Stimulated activated CD8-positive, alpha-beta memory T cell treated with anti-CD3 and anti-CD28 coated beads, Interleukin-12 subunit alpha, Interleukin-12 subunit beta, amount 100 ng/mL, for 4 hours (primary cell): Measurements from ENCODE around the gene EXT2.

Source experiments
- DNase-seq: peaks from one replicate; pipeline ENCODE4 v3.0.0-alpha.2; 2020; ENCODE audit warnings: low read depth

The EXT2 gene

GRCh38 chr11:44203270-44204043 is 108.0 kb downstream of the EXT2 start:
- DNase-seq: no peak

GRCh38 chr11:44205352-44205751 is 109.9 kb downstream of the EXT2 start:
- DNase-seq: no peak

DNA sequence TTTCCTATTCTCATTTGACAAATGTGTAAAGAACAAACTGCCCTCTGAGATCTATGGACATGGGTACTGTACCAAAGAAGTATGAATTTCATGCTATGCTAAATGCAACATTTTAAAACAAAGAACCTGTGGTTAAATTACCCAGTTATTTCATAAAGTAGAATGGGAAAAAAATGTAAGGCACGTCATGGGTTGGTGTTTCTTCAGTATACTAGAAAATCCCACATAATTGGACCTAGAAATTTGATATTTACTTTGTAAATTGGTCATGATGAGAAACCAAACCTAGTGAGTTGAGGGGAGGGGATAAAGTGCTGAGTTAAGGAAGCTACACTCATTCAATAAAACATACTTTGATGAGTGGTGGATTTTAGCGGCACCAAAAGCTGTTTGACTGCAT is 110.4 kb downstream of the EXT2 start:
- no peak for DNase-seq

- no peak for DNase-seq
These were observed 111.8 kb downstream of the EXT2 start for GRCh38 chr11:44207292-44207691.

DNA sequence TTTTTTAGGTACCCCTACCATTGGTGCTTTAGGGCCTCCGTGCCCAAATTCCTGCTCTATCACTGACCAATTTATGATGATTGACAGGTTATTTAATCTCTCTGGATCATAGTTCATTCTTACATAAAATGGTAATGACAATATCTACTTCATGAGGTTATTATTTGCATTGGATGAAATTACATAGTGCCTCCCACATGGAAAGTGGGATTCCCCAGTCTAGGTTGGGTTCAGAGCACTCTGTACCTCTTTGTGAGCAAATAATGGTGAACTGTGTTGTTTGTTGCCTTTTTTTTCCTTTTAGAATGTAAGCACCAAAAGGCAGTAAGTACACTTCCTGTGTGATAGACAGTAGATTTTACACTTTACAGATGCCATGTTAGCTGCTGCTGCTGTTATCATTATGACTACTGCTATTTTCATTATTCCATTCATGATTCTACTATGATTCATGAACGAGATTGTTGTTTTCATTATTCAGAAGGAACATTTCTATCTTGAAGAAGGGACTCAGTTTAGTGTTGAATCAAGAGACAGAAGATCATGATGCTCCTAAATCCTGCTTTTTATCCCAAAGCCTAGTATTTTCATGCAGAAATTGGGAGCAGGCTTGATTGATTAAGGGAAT is 113.6 kb downstream of the EXT2 start:
- no peak for DNase-seq

GRCh38 chr11:44212128-44212527 is 116.7 kb downstream of the EXT2 start:
- DNase-seq: no peak

GRCh38 chr11:44213148-44213547 is 117.7 kb downstream of the EXT2 start:
- no peak for DNase-seq

GRCh38 chr11:44217432-44217831 is 122.0 kb downstream of the EXT2 start:
- no peak for DNase-seq

- no peak for DNase-seq
These were observed 124.6 kb downstream of the EXT2 start for GRCh38 chr11:44219830-44220796.

- no peak for DNase-seq
These were observed 126.0 kb downstream of the EXT2 start for GRCh38 chr11:44221456-44221855.

DNA sequence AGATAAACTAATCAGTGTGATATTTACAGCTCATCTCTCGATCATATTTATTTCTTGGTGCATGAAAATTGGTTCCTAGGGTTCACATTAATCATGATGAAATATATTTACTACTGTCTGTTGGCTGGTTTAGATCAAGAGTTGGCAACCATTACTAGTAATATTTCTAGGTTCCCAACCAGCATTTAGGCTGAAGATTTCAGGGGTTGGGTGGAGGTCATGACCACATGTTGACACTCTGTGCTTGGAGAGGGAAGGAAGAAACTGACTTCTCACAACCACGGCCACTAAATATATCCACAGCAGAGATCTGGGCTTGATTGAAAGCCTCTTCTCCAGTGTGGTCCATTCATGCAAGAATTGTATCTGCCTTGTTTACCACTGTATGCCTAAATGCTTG is 126.5 kb downstream of the EXT2 start:
- DNase-seq: no peak

DNA sequence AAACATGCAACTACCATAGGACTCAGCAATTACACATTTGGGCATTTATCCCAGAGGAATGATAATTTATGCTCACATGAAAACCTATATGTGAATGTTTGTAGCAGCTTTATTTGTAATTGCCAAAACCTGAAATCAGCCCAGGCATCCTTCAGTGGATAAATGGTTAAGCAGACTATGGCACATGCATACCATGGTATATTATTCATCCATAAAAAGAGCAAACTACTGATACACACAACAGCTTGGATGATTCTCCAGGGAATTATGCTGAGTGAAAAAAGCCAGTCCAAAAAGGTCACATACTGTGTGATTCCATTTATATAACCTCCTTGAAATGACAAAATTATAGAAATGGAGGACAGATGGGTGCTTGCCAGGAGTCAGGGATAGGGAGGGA is 127.8 kb downstream of the EXT2 start:
- DNase-seq: no peak

- DNase-seq: no peak
These were observed 129.5 kb downstream of the EXT2 start for GRCh38 chr11:44224867-44225501.

DNA sequence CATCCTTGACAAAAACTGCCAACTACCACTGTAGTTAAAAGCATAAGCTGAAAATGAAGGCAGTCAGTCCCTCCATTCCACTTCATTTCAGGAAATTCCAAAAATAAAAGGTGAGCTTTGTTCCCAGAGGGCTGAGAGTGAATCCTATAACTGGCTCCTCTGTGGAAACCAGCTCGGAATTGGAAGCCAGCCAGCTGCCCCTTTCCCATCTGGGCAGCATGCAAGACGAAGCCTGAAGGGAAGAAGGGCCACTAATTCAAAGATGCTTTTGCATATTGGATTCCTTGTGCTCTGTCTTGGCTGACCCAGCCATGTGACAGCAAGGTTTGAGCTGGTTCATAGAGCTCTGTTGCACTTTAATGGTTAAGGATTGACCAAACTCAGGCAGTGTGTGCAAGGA is 131.0 kb downstream of the EXT2 start:
- DNase-seq: no peak

DNA sequence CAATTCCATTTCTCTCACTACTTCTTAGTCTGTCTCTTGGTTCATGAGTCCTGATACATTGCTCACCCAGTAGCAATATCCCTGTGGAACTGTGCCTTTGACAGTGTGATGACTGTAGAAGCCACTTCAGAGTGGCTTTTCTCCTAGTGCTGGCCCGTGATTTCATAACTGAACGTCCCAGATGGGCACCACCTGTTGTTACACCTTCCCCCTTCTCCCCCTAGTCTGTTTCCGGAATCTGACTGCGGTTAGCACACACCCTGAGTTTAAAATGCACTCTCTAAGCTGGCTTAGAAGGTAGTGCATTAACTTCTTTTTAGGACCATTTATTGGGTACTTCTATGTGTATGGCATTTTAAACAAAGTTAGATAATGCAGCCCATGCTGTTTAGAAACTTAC is 131.5 kb downstream of the EXT2 start:
- DNase-seq: no peak

GRCh38 chr11:44228379-44228778 is 132.9 kb downstream of the EXT2 start:
- DNase-seq: no peak

DNA sequence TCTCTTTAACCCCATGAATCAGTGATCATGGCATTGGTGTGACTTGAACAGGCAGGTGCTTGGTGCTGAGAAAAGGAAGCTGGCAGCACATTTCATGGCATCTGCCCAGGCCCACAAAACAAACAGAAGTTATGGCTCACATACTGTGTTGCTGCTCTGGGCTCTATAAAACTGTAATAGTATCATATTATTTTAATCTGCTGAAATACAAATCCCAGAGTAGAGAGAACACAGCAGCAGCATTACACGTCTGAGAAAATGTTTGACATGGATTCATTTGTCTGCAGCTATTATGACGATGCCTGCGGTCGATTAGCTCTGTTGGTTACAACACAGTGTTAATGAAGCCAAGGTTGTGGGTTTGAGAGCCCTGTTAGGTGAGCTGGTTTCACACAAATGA is 133.6 kb downstream of the EXT2 start:
- DNase-seq: no peak

- no peak for DNase-seq
These were observed 134.1 kb downstream of the EXT2 start for GRCh38 chr11:44229624-44230023.

- DNase-seq: no peak
These were observed 140.3 kb downstream of the EXT2 start for GRCh38 chr11:44235765-44236201.

DNA sequence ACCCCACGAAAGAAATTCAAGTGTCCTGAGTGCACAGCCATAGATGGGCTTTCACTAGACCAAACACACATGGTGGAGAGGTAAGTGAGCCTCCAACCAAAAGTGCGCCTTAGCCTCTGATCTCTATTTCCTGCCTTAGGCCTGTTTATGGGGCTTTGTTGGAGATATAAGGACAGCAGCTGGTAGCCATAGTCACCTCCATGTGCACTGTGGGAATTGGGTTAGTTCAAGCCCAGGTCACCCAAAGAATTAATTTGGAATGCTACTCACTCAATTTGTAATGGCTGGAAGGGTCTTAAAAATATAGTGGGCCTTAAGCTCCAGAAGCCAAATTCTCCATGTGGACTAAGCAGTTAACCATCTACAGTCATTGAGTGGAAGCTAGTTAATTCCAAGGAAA is 140.8 kb downstream of the EXT2 start:
- DNase-seq: no peak

GRCh38 chr11:44237156-44237555 is 141.7 kb downstream of the EXT2 start:
- DNase-seq: no peak

DNA sequence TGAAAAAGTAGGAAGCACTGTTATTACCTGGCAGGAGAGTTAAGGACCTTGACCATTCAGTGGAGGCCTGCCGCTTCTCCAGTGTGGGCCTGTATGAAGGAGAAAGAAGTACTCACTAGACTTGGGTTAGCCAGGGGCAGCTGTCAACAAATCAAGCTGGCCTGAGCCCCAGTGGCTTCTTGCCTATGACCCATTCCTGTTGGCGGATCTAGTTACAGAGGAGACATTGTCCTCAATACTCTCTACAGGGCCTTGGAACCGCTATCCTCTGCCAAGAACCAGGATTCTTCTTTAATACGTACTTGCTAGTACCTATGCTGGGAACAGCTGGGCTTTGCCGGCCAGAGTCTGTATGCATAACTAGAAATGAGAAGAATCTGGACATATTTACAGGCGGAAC is 146.4 kb downstream of the EXT2 start:
- no peak for DNase-seq
